Muscle of arm (tissue), 14 donors: ENCODE measurements around the gene MSI1. TPM values are rescaled to one million over a fixed set of nuclear protein-coding genes. Genes with fewer than 3 reads are reported as not detected.

Experiments used
- DNase-seq: peaks from one replicate; pipeline ENCODE4 v3.0.0-alpha.2; 2013
- long read RNA-seq, 11 donors: transcript quantifications; one replicate each; lab custom pipeline, GENCODE V29; 2026
- polyA plus RNA-seq, 12 donors: library from polyadenylated mRNA; unstranded; fragments of 120-200 nt; gene quantifications; one replicate each; pipeline ENCODE4 v1.2.1, GENCODE V29; 2013; ENCODE audit not compliant: insufficient read length in 12 of 12

Gene MSI1
- polyA plus RNA-seq, result 1 to 10 TPM in 11 of 12 donors, not detected in 1; 3.0 to 6.5 (median 4.0) TPM
- long read RNA-seq, donor 1, result 0 reads
- long read RNA-seq, donor 2, result 0 reads
- long read RNA-seq, donor 3, result 0 reads
- long read RNA-seq, donor 4, result 0 reads
- long read RNA-seq, donor 5, result 0 reads
- long read RNA-seq, donor 6, result 0 reads
- long read RNA-seq, donor 7, result 0 reads
- long read RNA-seq, donor 8, partial matches to known transcripts, result 12 of 12 reads
- long read RNA-seq, donor 8, other reads (novel, unspliced or antisense), result 0 of 12 reads
- long read RNA-seq, donor 9, result 0 reads
- long read RNA-seq, donor 10, result 0 reads
- long read RNA-seq, donor 11, result 0 reads

DNA sequence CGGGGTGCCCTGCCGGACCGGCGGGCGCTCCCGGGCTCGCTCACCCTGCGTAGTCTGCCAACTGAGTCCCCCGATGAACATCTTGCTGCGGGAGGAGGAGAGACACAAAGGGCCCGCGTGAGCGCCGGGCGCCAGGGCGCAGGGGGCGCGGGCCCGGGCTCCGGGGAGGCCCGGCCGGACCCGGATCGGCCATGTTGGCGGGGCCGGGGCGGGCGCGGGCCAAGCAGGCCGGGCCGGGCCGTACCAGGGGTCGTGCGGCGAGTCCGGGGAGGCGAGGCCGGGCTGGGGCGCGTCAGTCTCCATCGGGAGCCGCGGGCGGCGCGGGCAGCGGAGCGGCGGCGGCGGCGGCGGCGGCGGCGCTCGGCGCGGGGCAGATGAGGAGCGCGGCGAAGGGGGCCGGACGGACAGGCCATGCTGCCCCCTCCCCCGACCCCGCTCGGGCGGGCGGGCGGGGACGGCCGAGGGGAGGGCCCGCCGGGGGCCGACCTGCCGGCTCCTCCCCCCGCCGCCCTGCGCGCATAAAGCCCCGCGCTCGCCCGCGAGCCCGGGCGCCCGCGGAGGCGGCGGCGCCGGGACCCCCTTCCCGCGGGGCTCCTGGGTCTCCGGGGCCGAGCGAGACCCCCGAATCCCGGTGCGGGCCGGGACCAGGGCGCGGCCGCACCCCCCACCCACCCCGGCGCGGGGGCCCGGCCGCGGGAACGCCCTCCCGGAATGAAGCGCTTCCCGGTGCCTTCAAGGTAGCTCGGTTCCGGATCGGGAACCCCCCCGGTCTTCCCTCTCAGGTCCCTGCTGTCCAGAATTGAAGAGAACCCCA lies at the start of gene MSI1:
Gene MSI1, minus strand, starts transcription at position 376 of the 814 bp plus-strand sequence. Its CDS starts 73 bp downstream, at position 303.
- DNase-seq, result no peak

DNA sequence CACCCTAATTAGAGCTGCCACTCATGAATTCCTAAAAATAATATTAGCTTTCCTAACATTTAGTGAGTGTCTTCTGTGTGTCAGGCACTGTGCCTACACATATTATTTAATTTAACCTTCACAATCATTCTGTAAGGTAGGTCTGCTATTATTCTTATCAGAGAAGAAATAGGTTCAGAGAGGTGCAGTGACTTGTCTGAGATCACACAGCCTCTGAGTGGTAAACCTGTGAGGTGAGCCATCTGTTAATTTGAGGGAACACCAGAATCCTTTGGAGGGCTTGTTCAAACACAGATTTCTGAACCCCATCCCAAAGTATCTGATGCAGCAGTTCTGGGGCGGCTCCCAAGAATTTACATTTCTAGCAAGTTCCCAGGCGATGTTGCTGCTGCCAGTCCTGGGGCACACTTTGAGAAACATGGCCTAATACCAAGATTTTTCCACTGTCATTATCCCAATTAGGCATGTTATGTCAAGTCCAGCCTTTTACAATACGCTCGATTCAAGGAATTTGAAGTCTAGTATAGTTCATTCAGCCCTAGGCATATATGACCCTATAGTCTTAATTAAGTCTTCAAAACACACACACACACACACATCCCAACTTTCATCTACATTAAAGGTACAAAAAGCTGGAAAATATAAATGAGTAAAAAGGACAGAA lies 49.1 kb upstream of the MSI1 start:
- no peak for DNase-seq

DNA sequence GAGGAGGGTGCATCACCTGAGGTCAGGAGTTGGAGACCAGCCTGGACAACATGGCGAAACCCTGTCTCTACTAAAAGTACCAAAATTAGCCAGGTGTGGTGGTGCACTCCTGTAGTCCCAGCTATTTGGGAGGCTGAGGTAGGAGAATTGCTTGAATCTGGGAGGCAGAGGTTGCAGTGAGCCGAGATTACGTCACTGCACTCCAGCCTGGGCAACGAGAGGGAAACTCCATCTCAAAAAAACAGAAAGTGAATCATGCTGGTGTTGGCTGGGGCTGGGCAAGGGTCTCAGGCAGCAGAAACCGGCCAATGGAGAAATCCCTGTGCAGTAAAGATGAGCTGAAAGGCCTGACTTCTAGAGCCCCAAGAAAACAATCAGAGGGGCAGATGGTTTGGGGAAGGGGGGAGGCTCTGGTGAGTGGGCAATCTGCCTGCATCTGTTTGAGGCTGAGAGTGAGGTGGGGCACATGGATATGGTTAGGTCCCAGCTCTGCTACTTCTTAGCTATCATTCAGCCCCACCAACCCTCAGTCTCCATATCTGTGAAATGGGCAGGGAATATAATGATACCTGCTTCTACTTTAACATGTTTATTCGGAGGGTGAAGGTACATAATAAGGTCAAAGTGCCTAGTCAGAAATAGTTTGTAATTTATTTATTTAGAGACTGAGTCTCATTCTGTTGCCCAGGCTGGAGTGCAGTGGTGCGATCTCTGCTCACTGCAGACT lies 47.7 kb upstream of the MSI1 start:
- no peak for DNase-seq

DNA sequence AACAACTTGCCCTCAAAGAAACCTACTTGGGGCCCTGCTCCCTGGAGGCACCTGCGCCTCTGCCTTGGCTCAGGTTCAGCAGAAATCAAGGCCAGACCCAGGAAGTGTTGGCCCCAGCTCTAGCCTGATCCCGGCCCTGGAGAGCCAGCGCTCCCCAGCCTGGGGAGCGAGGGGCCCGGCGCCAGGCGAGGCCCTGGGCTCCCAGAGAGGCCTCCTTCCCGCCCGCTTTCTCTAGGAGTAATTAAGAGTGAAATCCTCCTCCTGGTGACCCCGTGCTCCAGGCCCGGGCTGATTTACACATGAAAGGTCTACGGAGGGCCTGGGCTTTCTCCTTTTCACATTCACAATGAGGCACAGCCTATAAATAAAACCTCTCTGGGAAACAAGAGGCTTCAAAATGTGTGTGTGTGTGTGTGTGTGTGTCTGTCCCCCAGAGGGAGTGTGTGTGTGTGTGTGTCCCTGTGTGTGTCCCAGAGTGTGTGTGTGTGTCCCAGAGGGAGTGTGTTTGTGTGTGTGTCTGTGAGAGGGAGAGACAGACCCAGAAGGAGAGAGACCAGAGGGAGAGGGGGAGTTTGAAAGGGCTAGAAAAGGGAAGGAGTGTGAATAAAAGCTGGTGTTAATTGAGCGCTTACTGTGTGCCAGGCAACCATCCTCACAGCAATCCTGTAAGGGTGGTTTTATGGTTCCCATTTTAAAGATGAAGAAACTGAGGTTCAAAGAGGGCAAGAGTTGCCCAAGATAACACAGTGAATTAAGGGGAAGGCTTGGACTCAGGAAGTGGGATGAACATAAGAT lies 45.1 kb upstream of the MSI1 start:
- DNase-seq, result no peak

DNA sequence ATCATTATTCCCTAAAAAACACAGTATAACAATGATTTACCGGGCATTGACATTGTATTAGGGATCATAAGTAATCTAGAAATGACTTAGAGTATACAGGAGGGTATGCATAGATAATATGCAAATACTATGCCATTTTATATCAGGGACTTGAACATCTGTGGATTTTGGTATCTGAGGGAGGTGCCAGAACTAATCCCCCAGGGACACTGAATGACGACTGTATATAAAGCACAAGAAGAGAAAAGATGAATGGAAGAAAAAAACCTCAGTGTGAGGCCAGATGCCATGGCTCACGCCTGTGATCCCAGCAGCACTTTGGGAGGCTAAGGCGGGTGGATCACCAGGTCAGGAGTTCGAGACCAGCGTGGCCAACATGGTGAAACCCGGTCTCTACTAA lies 43.5 kb upstream of the MSI1 start:
- no peak for DNase-seq

DNA sequence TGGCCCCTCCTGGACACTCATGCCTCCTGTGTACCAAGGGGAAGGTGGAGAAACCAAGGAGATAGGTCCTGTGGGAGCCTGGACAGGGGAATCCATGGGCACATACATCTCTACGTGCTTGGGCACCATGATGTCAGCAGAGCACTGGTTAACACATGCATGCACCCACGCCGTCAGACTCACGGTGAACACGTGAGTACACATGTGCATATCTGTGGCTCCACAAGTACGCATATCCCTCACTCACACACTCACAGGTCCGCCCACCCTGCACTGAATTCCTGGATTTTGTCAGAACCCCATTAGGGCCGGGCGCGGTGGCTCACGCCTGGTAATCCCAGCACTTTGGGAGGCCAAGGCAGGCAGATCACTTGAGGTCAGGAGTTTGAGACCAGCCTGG lies 39.8 kb upstream of the MSI1 start:
- no peak for DNase-seq

DNA sequence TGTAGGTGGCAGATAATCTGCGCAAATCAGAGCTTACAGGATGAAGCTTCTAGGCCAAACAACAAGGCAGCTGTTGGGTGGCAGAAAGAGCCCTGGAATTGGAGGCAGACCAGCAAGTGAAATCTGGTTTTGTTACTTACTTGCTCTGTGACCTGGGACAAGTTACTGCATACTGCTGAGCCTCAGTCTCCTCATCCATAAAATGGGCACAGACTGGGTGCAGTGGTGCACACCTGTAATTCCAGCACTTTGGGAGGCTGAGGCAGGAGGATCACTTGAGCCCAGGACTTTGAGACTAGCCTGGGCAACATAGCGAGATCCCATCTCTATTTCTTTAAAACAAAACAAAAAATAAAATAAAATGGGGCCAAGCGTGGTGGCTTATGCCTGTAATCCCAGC lies 37.6 kb upstream of the MSI1 start:
- DNase-seq, result no peak

DNA sequence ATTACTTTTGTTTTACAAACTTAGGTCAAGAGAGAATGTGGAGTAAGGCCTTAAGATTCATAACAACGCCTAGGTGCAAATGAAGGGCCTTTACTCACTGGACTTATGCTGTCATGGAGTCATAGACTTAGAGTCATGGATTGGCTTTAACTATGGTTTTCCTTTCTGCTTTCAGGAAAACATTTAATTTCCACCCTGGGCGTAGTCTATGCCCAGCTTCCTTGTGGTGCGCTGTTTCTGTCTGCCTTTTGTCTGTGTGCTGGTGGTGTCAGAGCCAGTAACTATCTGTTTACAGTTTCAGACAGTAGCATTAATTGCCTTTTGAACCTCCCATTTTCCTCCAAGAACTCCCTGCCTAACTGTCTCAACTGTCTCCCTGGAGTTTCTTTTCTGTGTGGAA lies 37.1 kb upstream of the MSI1 start:
- no peak for DNase-seq

DNA sequence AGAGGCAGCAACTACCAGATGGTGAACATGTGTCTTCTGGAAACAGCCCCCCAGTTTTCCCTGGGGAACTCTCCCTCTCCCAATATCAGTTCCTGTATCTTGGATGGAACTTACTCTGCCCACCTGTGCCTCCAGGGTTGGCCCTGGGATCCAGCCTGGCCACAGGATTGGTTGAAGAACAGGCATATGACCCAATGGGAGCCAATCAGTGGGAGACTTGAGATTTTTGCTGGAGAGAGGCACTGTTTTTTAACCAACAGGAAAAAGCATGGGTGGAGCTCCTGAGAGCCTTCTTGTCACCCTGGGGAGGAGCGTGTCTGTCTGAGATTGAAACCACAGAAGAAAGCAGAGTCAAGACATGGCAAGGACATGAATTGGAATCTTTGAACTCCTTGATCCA lies 35.3 kb upstream of the MSI1 start:
- DNase-seq, result no peak

DNA sequence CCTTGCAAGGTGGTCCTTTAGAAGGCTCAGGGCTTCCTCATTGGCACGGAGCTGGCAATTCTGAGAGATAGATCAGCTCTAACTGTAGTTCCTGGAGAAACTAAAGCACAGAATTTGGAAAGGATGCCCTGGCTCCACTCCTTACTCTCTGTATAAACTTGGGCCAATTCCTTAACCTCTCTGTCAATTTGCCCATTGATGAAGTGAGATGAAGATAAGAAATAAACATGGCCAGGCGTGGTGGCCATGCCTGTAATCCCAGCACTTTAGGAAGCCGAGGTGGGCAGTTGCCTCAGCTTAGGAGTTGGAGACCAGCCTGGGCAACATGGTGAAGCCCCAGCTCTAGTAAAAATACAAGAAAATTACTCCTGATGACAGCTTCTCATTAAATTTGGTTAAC lies 34.9 kb upstream of the MSI1 start:
- DNase-seq, result no peak

DNA sequence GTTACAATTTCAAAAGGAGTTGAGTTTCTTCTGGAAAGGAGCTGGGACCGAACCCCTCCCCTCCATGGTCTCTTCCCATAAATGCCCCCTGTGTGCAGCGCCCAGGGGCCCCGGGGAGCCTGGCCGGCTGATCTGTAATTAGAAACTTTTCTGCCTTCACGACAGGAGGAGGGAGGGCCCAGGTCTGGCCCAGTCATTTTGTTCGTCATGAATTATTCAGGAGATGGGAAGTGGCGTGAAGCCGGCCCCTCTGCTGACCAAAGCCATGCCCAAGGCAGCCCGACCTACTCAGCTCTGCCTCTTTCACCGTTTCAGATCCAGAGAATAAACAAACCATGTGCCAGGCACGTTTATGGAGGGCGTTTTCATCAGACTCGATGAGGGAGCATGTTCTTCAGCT lies 33.3 kb upstream of the MSI1 start:
- DNase-seq, result no peak

DNA sequence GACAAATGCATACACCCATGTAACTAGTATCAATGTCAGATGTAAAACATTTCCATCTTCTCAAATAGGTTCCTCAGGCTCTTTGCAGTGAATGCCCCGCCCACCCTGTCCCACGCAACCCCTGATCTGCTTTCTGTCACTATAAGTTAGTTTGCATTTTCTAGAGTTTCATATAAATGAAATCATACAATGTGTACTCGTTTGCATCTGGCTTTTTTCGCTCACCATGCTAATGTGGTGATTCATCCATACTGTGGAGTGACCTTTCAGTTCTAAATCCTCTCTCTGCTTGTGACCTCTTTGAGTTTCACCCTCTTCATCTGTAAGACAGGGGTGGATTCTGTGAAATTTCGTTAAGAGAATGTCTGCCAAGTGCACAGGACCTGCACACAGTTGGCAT lies 30.6 kb upstream of the MSI1 start:
- DNase-seq, result no peak

DNA sequence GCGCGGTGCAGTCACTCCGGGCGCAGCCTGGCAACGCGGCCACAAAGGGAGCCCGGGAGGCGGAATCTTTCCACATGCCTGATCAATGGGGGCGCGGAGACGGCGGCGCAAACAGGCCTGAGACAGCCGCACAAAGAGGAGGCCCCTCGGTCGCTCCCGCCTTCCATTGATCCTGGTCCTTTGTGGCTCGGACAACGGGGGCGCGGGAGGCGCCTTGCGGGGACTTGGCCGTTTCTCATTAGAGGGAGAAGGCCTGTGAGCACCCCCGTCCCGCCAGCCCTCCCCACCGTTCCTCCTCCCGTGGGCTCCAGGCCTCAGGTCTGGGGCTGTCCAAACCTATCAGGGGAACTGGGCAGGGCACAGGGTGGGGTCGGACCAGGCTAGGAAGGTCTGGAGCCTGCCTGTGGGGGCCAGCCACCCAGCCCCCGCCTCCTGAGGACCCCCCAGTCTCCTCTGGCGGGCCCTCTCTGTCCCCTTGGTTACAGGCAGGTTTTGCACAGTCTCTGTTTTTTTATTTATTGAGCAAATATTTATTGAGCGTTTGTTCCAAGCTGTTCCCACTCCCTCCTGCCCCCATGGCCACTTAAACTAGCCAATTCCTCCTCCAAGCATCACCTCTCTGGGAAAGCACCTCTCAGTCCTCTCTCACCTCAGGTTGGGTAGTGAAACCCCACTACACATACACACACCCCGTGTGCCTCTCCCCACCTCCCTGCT lies 29.0 kb upstream of the MSI1 start:
- no peak for DNase-seq

DNA sequence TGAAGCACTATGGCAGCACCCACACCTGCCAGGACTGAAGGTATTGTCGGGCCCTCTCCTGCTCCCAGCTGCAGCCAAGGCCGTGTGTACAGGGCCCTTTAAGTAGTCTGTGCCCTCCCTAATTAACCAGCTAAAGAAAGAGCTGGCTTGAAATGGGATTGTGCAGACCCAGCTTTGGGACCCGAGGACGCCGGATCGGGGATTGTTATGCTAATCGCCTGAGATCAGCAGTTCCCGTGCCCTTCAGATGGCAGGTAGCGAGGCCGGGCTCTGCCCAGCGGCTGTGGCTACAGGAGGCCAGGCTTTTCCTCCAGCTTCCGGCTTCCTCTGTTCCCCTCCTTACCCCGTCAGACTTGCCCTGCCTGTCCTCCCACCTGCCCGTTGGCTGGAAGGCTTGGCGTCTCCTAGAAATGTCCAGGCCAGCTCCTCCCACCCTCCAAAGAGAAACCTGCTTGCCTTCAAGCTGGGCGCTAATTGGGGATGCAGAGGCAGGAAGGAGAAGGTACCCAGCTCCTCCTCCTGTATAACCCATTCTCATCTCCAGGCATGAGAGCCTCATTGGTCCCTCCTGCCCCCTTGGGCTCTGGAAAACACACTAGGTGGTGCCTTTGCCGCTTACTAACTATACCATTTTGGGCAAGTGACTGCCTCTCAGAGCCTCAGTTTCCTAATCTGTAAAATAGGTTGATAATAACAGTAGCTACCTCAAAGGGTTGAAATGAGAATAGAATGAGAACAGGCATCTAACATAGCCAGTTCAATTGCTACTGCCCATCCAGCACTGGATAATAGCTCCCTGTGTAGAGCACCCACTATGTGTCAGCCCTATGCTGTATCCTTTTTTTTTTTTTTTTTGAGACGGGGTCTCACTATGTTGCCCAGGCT lies 25.8 kb upstream of the MSI1 start:
- DNase-seq, result no peak

DNA sequence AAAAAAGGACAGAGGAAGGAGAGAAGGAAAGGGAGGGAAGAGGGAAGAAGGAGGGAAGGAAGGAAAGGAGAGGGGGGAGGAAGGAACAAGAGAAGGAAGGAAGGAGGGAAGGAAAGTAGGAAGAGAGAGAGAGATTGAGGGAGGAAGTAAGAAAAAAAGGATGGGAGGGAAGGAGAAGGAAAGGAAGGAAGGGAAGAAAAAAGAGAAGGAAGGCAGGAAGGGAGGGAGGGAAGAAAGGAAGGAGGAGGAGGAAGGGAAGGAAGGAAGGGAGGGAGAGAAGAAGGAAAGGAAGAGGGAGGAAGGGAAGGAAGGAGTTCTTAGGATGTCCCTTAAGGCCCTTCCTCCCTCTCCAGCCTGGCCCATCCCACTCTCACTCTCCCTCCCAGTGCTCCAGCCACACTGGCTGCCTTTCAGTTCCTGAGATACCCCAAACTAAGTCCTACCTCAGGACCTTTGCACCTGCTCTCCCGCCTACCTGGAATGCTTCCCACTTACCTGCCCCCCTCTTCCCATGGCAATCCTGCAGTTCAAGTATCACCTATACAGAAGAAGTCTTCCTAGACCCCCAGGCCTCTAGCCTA lies 21.7 kb upstream of the MSI1 start:
- DNase-seq, result no peak

DNA sequence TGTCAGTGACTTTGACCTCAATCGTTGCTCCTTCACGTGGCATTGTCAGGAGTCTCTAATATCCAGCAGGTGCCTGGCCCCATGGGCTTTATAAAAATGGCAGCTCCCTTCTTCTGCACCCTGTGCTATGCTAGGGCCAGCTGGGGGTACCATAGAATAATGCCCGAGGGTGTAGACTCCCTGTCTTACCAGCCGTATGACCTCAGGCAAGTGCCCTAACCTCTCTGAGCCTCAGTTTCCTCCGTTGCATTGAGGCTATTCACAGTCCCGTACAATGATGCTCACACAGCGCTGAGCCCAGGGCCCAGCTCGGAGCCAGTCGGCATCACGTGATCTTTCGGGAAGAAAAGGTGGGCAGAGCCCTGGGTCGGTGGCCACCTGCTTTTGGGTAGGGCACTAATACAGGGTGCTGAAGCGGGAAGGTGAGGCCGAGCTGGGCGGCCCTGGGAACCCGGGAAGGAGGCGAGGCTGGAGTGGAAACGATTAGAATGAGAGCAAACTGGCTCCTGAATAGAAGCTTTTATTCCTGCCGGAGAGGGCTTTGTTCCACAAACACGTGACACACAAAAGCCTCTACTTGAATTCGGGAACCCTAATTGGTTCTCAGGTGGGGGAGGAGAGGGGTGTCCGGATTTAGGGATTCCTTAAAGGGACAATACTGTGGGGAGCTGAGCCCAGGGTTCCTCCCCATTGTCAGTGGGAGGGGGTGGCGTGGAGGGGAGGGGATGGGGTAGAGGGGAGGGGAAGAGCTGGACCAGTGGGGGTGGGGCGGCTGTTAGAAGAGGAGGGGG lies 19.9 kb upstream of the MSI1 start:
- no peak for DNase-seq

DNA sequence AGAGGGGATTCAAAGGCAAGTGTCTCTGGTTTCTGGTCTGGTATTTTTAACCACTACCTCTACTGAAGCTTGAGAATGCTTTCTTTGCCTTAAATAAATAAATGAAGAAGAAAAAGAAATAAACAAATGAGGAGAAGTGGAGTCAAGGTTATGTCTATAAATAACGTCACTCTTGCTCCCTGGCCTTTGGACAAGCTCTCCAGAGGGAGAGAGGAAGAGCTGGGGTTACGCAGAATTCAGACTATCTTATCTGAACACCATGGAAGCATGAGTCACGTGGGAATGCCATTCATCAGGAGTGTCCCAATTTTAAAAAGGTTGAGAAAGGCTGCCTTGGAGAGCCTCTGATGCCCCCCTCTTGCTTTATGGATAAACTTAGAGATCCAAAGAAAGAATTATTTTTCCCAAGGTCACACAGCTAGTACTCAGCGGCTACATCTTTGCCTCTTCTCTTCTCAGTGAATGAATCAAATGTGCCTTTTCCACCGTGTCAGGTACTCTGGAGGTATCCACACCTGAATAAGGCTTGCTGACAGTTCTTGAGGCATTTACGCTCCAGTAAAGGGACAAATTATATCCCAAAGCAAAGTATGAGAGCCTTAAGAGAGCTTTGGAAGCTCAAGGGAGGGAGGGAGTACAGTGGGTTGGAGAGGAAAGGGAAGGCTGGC lies 12.9 kb upstream of the MSI1 start:
- DNase-seq, result no peak

DNA sequence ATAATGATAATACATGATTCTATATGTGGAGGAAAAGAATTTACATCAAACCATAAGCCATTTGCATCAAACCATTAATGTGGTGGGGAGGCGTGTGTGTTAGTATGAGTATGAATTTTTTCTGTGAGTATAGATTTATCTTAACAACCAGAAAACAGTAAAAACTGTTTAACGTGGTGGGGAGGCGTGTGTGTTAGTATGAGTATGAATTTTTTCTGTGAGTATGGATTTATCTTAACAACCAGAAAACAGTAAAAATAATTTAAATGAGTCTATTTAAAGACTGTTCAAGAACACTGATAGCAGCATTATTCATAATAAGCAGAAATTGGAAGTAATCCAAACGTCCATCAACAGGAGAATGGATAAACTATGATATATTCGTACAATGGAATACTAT lies 9.1 kb upstream of the MSI1 start:
- DNase-seq, result no peak
